Endothelial cell of umbilical vein (primary cell): ENCODE results near the gene PRRC2A. TPM values are rescaled to one million over a fixed set of nuclear protein-coding genes. Genes with fewer than 3 reads are reported as not detected.

Source experiments
- BruUV-seq: library from RNA; stranded (reverse); fragments of 400-500 nt; replicated peaks from 2 replicates; lab custom pipeline; 2021; lab: Mats Ljungman, UMichigan
- CTCF ChIA-PET: fragments of 300-600, 350-600 bp; sonication (Branson Sonifier 250); formaldehyde crosslinking; loops from one replicate; lab custom pipeline; 2021; ENCODE audit warnings: antibody characterized with exemption, inconsistent platforms; lab: Charles Lee
- POLR2A ChIA-PET: fragments of 300-600, 350-600 bp; sonication (Branson Sonifier 250); formaldehyde crosslinking; loops from one replicate; lab custom pipeline; 2021; ENCODE audit warnings: antibody characterized with exemption, inconsistent platforms; lab: Charles Lee
- DNase-seq: peaks from one replicate; pipeline ENCODE4 v3.0.0-alpha.2; 2011; ENCODE audit warnings: low read depth, low spot score
- FAIRE-seq: peaks from 2 replicates; lab custom pipeline; 2011; peaks lifted over from hg19 to GRCh38; lab: Jason Lieb, UNC
- H2AFZ ChIP-seq: 2 replicates; pipeline ENCODE4 v1.6.0; 2012; ENCODE audit warnings: low read depth, low read length, control low read depth, inconsistent platforms
- H3K27ac ChIP-seq: 2 replicates; pipeline ENCODE4 v1.5.1; 2011; ENCODE audit warnings: low read depth, mild to moderate bottlenecking, control low read depth, low read length, moderate library complexity; ENCODE audit not compliant: insufficient read depth
- H3K27me3 ChIP-seq, 2 experiments: 2 replicates each; pipeline versions ENCODE4 v1.6.0 to v1.6.1; 2011; ENCODE audit warnings: low read length in 2 of 2, mixed read lengths in 1 of 2; ENCODE audit not compliant: control insufficient read depth in 2 of 2, insufficient read depth in 2 of 2
- H3K36me3 ChIP-seq, 2 experiments: 2 replicates in 1 of 2; 3 replicates in 1 of 2; pipeline ENCODE4 v1.5.1; 2011; ENCODE audit warnings: low read length in 2 of 2, mild to moderate bottlenecking in 1 of 2, moderate library complexity in 1 of 2; ENCODE audit not compliant: control insufficient read depth in 2 of 2, insufficient read depth in 2 of 2; ENCODE audit errors: extremely low read depth in 1 of 2
- H3K4me1 ChIP-seq: 3 replicates; pipeline ENCODE4 v1.5.1; 2011; ENCODE audit warnings: mild to moderate bottlenecking, low read length; ENCODE audit not compliant: control insufficient read depth, insufficient read depth; ENCODE audit errors: extremely low read depth
- H3K4me2 ChIP-seq: 2 replicates; pipeline ENCODE4 v1.6.1; 2011; ENCODE audit warnings: low read length, control low read depth, mixed read lengths; ENCODE audit not compliant: insufficient read depth
- H3K4me3 ChIP-seq, 3 experiments: fragments of 200-600 bp in 1 of 3; sonication (generic), shearing (Covaris generic) in 1 of 3; replicated peaks in 1 of 3; 2 replicates each; pipeline ENCODE4 v1.5.1; 2011 to 2016; ENCODE audit warnings: control low read depth in 3 of 3, low read length in 3 of 3, mild to moderate bottlenecking in 2 of 3, inconsistent platforms in 1 of 3, low read depth in 1 of 3, moderate library complexity in 1 of 3; ENCODE audit not compliant: insufficient read depth in 1 of 3
- H3K79me2 ChIP-seq: 2 replicates; pipeline ENCODE4 v1.6.0; 2012; ENCODE audit warnings: low read length, inconsistent platforms; ENCODE audit not compliant: control insufficient read depth, insufficient read depth
- H3K9ac ChIP-seq: replicated peaks from 2 replicates; pipeline ENCODE3; 2011; ENCODE audit warnings: low read length, control low read depth; ENCODE audit not compliant: insufficient read depth; ENCODE audit errors: extremely low read depth
- H3K9me1 ChIP-seq: replicated peaks from 3 replicates; pipeline ENCODE4 v1.6.0; 2011; ENCODE audit warnings: mild to moderate bottlenecking, low read length; ENCODE audit not compliant: control insufficient read depth, insufficient read depth; ENCODE audit errors: extremely low read depth
- H3K9me3 ChIP-seq: replicated peaks from 2 replicates; pipeline ENCODE4 v1.5.1; 2012; ENCODE audit warnings: low read length, inconsistent platforms; ENCODE audit not compliant: control insufficient read depth, insufficient read depth
- H4K20me1 ChIP-seq: replicated peaks from 2 replicates; pipeline ENCODE3; 2011; ENCODE audit warnings: mild to moderate bottlenecking, low read length; ENCODE audit not compliant: control insufficient read depth, insufficient read depth; ENCODE audit errors: extremely low read depth
- EZH2 ChIP-seq: IDR thresholded peaks from 2 replicates; pipeline ENCODE4 v1.6.1; 2012; ENCODE audit warnings: borderline replicate concordance, low read depth, mild to moderate bottlenecking, moderate library complexity, low read length, inconsistent platforms; ENCODE audit not compliant: severe bottlenecking
- FOS ChIP-seq: IDR thresholded peaks from 2 replicates; pipeline ENCODE4 v1.6.1; 2011; ENCODE audit warnings: mild to moderate bottlenecking, low read length, moderate library complexity, borderline replicate concordance; ENCODE audit not compliant: insufficient read depth
- GATA2 ChIP-seq: IDR thresholded peaks from 2 replicates; pipeline ENCODE4 v1.7.0; 2011; ENCODE audit warnings: low read depth, mild to moderate bottlenecking, moderate library complexity, mixed read lengths, low read length; ENCODE audit not compliant: insufficient read length, insufficient read depth
- JUN ChIP-seq: IDR thresholded peaks from 2 replicates; pipeline ENCODE4 v1.6.1; 2011; ENCODE audit warnings: borderline replicate concordance, low read depth; ENCODE audit not compliant: insufficient read length, insufficient read depth
- MYC ChIP-seq: IDR thresholded peaks from one replicate; pipeline ENCODE4 v1.6.1; 2011; ENCODE audit warnings: mild to moderate bottlenecking, low read depth, low read length
- POLR2A ChIP-seq: IDR thresholded peaks from 2 replicates; pipeline ENCODE4 v1.6.1; 2012; ENCODE audit warnings: low read depth, mild to moderate bottlenecking, control low read depth, low read length
- POLR2AphosphoS5 ChIP-seq: IDR thresholded peaks from 2 replicates; pipeline ENCODE4 v1.6.1; 2012; ENCODE audit warnings: low read depth, mild to moderate bottlenecking, control low read depth, low read length, moderate library complexity; ENCODE audit not compliant: insufficient read depth
- dilution Hi-C: fragments of 300-500 bp; cut with MboI; formaldehyde crosslinking; loops from one replicate; pipeline ENCODE4 v1.15.0; 2019; ENCODE audit warnings: low sequenced_read_pairs; ENCODE audit not compliant: extremely low pct_ligation_motif_present
- intact Hi-C: fragments of 100-400 bp; cut with micrococcal nuclease; formaldehyde crosslinking; loops from one replicate; pipeline ENCODE4 v1.10.0; 2022
- polyA plus RNA-seq, 4 experiments: library from polyadenylated mRNA; depleted of rRNA in 3 of 4; stranded (reverse) in 3 of 4; unstranded in 1 of 4; fragments of >200 nt; gene quantifications; 2 replicates each; pipeline versions ENCODE4 v1.2.1 to v1.2.3, GENCODE V29; 2011 to 2012; ENCODE audit warnings: missing spikeins in 1 of 4
- total RNA-seq: library from RNA; stranded (reverse); gene quantifications from 2 replicates; pipeline ENCODE4 v1.2.3, GENCODE V29; 2021
- TF ChIP-seq, protein P1 (sequence below), 2 donors: IDR thresholded peaks; 1 replicate in 1 of 2; 2 replicates in 1 of 2; pipeline ENCODE4 v1.5.1; 2011; ENCODE audit warnings: low read length in 2 of 2, mild to moderate bottlenecking in 2 of 2, moderate library complexity in 2 of 2, control low read depth in 1 of 2, inconsistent platforms in 1 of 2, low read depth in 1 of 2; ENCODE audit not compliant: insufficient read depth in 1 of 2; ENCODE audit errors: extremely low read depth in 1 of 2
- TF ChIP-seq, protein P2 (sequence below): IDR thresholded peaks from 2 replicates; pipeline ENCODE4 v1.6.1; 2011; ENCODE audit not compliant: insufficient read depth, insufficient read length

The PRRC2A gene
- total and polyA plus RNA-seq, 2 donors (not counting 3 experiments of a cell fraction or from before 2014, with no cell fraction given), result 88.4 to 229 TPM

- Histone ChIP-seq H3K27me3 (no peaks in the 10 kb centered on the region), H3K9me3 (no peaks in the 10 kb centered on the region), H3K4me2 (no peak overlapping the region), H3K79me2 (peaks cover 10% of the 10 kb centered on the region), H4K20me1 (no peaks in the 10 kb centered on the region), H3K4me3 (no peak overlapping the region), H3K4me1 (peaks cover 13% of the 10 kb centered on the region), H3K36me3 (no peaks in the 10 kb centered on the region), H2AFZ (no peak overlapping the region), H3K9me1 (no peaks in the 10 kb centered on the region), H3K9ac (no peak overlapping the region), H3K27ac (no peak overlapping the region)
- no peak for DNase-seq
- ChIA-PET CTCF (interaction anchor here (3.2 to 32.6 kb wide), 3 partner anchors 10 to 29 kb away, joined by 16 to 1517 read pairs (median 286); partner anchors contain the start of genes ATP6V1G2, DDX39B, NCR3 and NFKBIL1), POLR2A (no interaction called here)
- intact Hi-C loops (no loop called here), dilution Hi-C loops (no loop called here)
- FAIRE-seq, result peak; percentile 46
- BruUV-seq, result no TSS peak
- TF ChIP-seq, protein P1, sequence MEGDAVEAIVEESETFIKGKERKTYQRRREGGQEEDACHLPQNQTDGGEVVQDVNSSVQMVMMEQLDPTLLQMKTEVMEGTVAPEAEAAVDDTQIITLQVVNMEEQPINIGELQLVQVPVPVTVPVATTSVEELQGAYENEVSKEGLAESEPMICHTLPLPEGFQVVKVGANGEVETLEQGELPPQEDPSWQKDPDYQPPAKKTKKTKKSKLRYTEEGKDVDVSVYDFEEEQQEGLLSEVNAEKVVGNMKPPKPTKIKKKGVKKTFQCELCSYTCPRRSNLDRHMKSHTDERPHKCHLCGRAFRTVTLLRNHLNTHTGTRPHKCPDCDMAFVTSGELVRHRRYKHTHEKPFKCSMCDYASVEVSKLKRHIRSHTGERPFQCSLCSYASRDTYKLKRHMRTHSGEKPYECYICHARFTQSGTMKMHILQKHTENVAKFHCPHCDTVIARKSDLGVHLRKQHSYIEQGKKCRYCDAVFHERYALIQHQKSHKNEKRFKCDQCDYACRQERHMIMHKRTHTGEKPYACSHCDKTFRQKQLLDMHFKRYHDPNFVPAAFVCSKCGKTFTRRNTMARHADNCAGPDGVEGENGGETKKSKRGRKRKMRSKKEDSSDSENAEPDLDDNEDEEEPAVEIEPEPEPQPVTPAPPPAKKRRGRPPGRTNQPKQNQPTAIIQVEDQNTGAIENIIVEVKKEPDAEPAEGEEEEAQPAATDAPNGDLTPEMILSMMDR (IDR thresholded peaks at IDR 0.05; ENCODE audit: extremely low read depth in 1 of 2, insufficient read depth in 1 of 2, low read depth in 1 of 2, low read length in 2 of 2), result peak; percentile 21 to 35
- TF ChIP-seq POLR2A, result no peak
Observed at GRCh38 chr6:31585491-31585890, 35.0 kb upstream of the PRRC2A start.

GRCh38 chr6:31586008-31586407 is 34.5 kb upstream of the PRRC2A start, which contains the start of gene LST1:
Gene LST1 (plus strand): TSS chr6:31586277. CDS start chr6:31587300, 1,023 bp downstream.
- CTCF ChIA-PET, result interaction anchor here (0.9 to 32.6 kb wide), 4 partner anchors 10 to 30 kb away, joined by 4 to 1517 read pairs (median 151); partner anchors contain the start of genes ATP6V1G2, DDX39B, NCR3 and NFKBIL1
- Histone ChIP-seq H3K9ac (no peak within 1 kb of the TSS), H3K79me2 (peaks cover 10% of the 10 kb centered on the region), H3K9me1 (no peaks in the 10 kb centered on the region), H3K27ac (no peak within 1 kb of the TSS), H3K9me3 (no peaks in the 10 kb centered on the region), H3K27me3 (no peaks in the 10 kb centered on the region), H2AFZ (no peak within 1 kb of the TSS), H3K36me3 (no peaks in the 10 kb centered on the region), H3K4me3 (no peak within 1 kb of the TSS), H3K4me2 (no peak within 1 kb of the TSS), H3K4me1 (peaks cover 10% of the 10 kb centered on the region), H4K20me1 (no peaks in the 10 kb centered on the region)
- dilution Hi-C loops, result no loop called here
- TF ChIP-seq JUN (no peak), FOS (no peak), GATA2 (no peak), POLR2AphosphoS5 (no peak), MYC (no peak), EZH2 (no peak), POLR2A (no peak)
- TF ChIP-seq, protein P1 (IDR thresholded peaks at IDR 0.05; ENCODE audit: extremely low read depth in 1 of 2, insufficient read depth in 1 of 2, low read depth in 1 of 2, low read length in 2 of 2), result no peak
- TF ChIP-seq, protein P2, sequence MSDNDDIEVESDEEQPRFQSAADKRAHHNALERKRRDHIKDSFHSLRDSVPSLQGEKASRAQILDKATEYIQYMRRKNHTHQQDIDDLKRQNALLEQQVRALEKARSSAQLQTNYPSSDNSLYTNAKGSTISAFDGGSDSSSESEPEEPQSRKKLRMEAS, result no peak
- DNase-seq, result no peak
- POLR2A ChIA-PET, result no interaction called here
- no TSS peak for BruUV-seq
- intact Hi-C loops, result no loop called here
- FAIRE-seq, result no peak
